ENCODE measurements around the gene RELN.

The RELN gene

GRCh38 chr7:103889451-103889850 lies 100.0 kb downstream of the RELN start:
- DNase-seq: no peak

- DNase-seq: no peak
Measured at GRCh38 chr7:103888603-103889153, 100.8 kb downstream of the RELN start.

GRCh38 chr7:103887853-103888602 lies 101.4 kb downstream of the RELN start:
- no peak for DNase-seq

- DNase-seq: no peak
Measured at GRCh38 chr7:103887050-103887449, 102.4 kb downstream of the RELN start.

- DNase-seq: no peak
Measured at GRCh38 chr7:103879928-103880600, 109.4 kb downstream of the RELN start.

- no peak for DNase-seq
Measured at GRCh38 chr7:103879411-103879810, 110.0 kb downstream of the RELN start.

GRCh38 chr7:103877565-103877964 lies 111.9 kb downstream of the RELN start:
- no peak for DNase-seq

GRCh38 chr7:103875718-103876117 lies 113.7 kb downstream of the RELN start:
- DNase-seq: no peak

GRCh38 chr7:103871473-103871872 lies 118.0 kb downstream of the RELN start:
- DNase-seq: no peak

- no peak for DNase-seq
Measured at GRCh38 chr7:103870664-103871063, 118.8 kb downstream of the RELN start.

- no peak for DNase-seq
Measured at GRCh38 chr7:103867874-103868273, 121.6 kb downstream of the RELN start.

- DNase-seq: no peak
Measured at GRCh38 chr7:103866919-103867318, 122.5 kb downstream of the RELN start.

- DNase-seq: no peak
Measured at GRCh38 chr7:103865442-103865841, 124.0 kb downstream of the RELN start.

- DNase-seq: no peak
Measured at GRCh38 chr7:103862302-103863035, 127.0 kb downstream of the RELN start.

- no peak for DNase-seq
Measured at GRCh38 chr7:103859709-103860108, 129.7 kb downstream of the RELN start.

GRCh38 chr7:103857435-103857834 lies 132.0 kb downstream of the RELN start:
- no peak for DNase-seq

- DNase-seq: no peak
Measured at GRCh38 chr7:103856929-103857328, 132.5 kb downstream of the RELN start.

- DNase-seq: no peak
Measured at GRCh38 chr7:103855671-103856070, 133.8 kb downstream of the RELN start.

- no peak for DNase-seq
Measured at GRCh38 chr7:103854611-103855010, 134.8 kb downstream of the RELN start.

GRCh38 chr7:103851357-103851756 lies 138.1 kb downstream of the RELN start:
- DNase-seq: no peak

GRCh38 chr7:103843689-103844480 lies 145.6 kb downstream of the RELN start:
- DNase-seq: no peak

- no peak for DNase-seq
Measured at GRCh38 chr7:103833401-103833800, 156.1 kb downstream of the RELN start.

- no peak for DNase-seq
Measured at GRCh38 chr7:103832438-103832837, 157.0 kb downstream of the RELN start.
